T-helper 9 cell (primary cell): Measurements from ENCODE around the gene ZSCAN25.
A peak's percentile ranks its signal among the peaks of the same experiment; 100 is the strongest.
"Not testable (repeated sequence)": the region's sequence is repeated elsewhere in the genome, so short reads cannot be mapped to it uniquely, and the experiment has no call there.

Source experiments
- DNase-seq: peaks from one replicate; pipeline ENCODE4 v3.0.0-alpha.2; 2020

ZSCAN25 gene

GRCh38 chr7:99618726-99619125 lies 2.0 kb downstream of the ZSCAN25 start:
- DNase-seq = no peak

- no peak for DNase-seq
These were observed 2.9 kb downstream of the ZSCAN25 start for GRCh38 chr7:99619571-99620130.

GRCh38 chr7:99621271-99621670 lies 4.5 kb downstream of the ZSCAN25 start:
- DNase-seq = no peak

- DNase-seq = no peak
These were observed 5.8 kb downstream of the ZSCAN25 start for GRCh38 chr7:99622596-99622995.

- DNase-seq = no peak
These were observed 6.4 kb downstream of the ZSCAN25 start for GRCh38 chr7:99623091-99623693.

- no peak for DNase-seq
These were observed 7.1 kb downstream of the ZSCAN25 start for GRCh38 chr7:99623702-99624447.

- peak; percentile 58 for DNase-seq
These were observed 7.7 kb downstream of the ZSCAN25 start for GRCh38 chr7:99624484-99624883.

GRCh38 chr7:99625321-99625720 lies 8.6 kb downstream of the ZSCAN25 start:
- no peak for DNase-seq

- DNase-seq = no peak
These were observed 9.2 kb downstream of the ZSCAN25 start for GRCh38 chr7:99625961-99626360.

- DNase-seq = no peak
These were observed 9.9 kb downstream of the ZSCAN25 start for GRCh38 chr7:99626661-99627060.

- DNase-seq = no peak
These were observed 10.8 kb downstream of the ZSCAN25 start for GRCh38 chr7:99627513-99627912.

GRCh38 chr7:99628471-99629465 lies 12.0 kb downstream of the ZSCAN25 start:
- DNase-seq = no peak

GRCh38 chr7:99629643-99630042 lies 12.9 kb downstream of the ZSCAN25 start:
- no peak for DNase-seq

GRCh38 chr7:99631295-99632109 lies 14.8 kb downstream of the ZSCAN25 start:
- DNase-seq = no peak

- DNase-seq = not testable (repeated sequence)
These were observed 20.7 kb downstream of the ZSCAN25 start for GRCh38 chr7:99637414-99637813.

- DNase-seq = no peak
These were observed 22.0 kb downstream of the ZSCAN25 start for GRCh38 chr7:99638731-99639130.

- no peak for DNase-seq
These were observed 22.5 kb downstream of the ZSCAN25 start for GRCh38 chr7:99639267-99639666.

GRCh38 chr7:99642027-99642426 lies 25.3 kb downstream of the ZSCAN25 start:
- no peak for DNase-seq

- DNase-seq = no peak
These were observed 26.7 kb downstream of the ZSCAN25 start for GRCh38 chr7:99643464-99643863.

- DNase-seq = no peak
These were observed 27.7 kb downstream of the ZSCAN25 start for GRCh38 chr7:99644431-99644830.

- DNase-seq = no peak
These were observed 28.8 kb downstream of the ZSCAN25 start for GRCh38 chr7:99645590-99645989.

GRCh38 chr7:99648843-99649242 lies 32.1 kb downstream of the ZSCAN25 start:
- DNase-seq = no peak
